Endothelial cell of umbilical vein (primary cell): ENCODE measurements around the gene CNDP2. TPM values are rescaled to one million over a fixed set of nuclear protein-coding genes. Genes with fewer than 3 reads are reported as not detected.

Experiments
- BruUV-seq: library from RNA; stranded (reverse); fragments of 400-500 nt; replicated peaks from 2 replicates; lab custom pipeline; 2021; lab: Mats Ljungman, UMichigan
- CTCF ChIA-PET: fragments of 300-600, 350-600 bp; sonication (Branson Sonifier 250); formaldehyde crosslinking; loops from one replicate; lab custom pipeline; 2021; ENCODE audit warnings: antibody characterized with exemption, inconsistent platforms; lab: Charles Lee
- POLR2A ChIA-PET: fragments of 300-600, 350-600 bp; sonication (Branson Sonifier 250); formaldehyde crosslinking; loops from one replicate; lab custom pipeline; 2021; ENCODE audit warnings: antibody characterized with exemption, inconsistent platforms; lab: Charles Lee
- DNase-seq: peaks from one replicate; pipeline ENCODE4 v3.0.0-alpha.2; 2011; ENCODE audit warnings: low read depth, low spot score
- FAIRE-seq: peaks from 2 replicates; lab custom pipeline; 2011; peaks lifted over from hg19 to GRCh38; lab: Jason Lieb, UNC
- H2AFZ ChIP-seq: 2 replicates; pipeline ENCODE4 v1.6.0; 2012; ENCODE audit warnings: low read depth, low read length, control low read depth, inconsistent platforms
- H3K27ac ChIP-seq: 2 replicates; pipeline ENCODE4 v1.5.1; 2011; ENCODE audit warnings: low read depth, mild to moderate bottlenecking, control low read depth, low read length, moderate library complexity; ENCODE audit not compliant: insufficient read depth
- H3K27me3 ChIP-seq, 2 experiments: 2 replicates each; pipeline versions ENCODE4 v1.6.0 to v1.6.1; 2011; ENCODE audit warnings: low read length in 2 of 2, mixed read lengths in 1 of 2; ENCODE audit not compliant: control insufficient read depth in 2 of 2, insufficient read depth in 2 of 2
- H3K36me3 ChIP-seq, 2 experiments: 2 replicates in 1 of 2; 3 replicates in 1 of 2; pipeline ENCODE4 v1.5.1; 2011; ENCODE audit warnings: low read length in 2 of 2, mild to moderate bottlenecking in 1 of 2, moderate library complexity in 1 of 2; ENCODE audit not compliant: control insufficient read depth in 2 of 2, insufficient read depth in 2 of 2; ENCODE audit errors: extremely low read depth in 1 of 2
- H3K4me1 ChIP-seq: 3 replicates; pipeline ENCODE4 v1.5.1; 2011; ENCODE audit warnings: mild to moderate bottlenecking, low read length; ENCODE audit not compliant: control insufficient read depth, insufficient read depth; ENCODE audit errors: extremely low read depth
- H3K4me2 ChIP-seq: 2 replicates; pipeline ENCODE4 v1.6.1; 2011; ENCODE audit warnings: low read length, control low read depth, mixed read lengths; ENCODE audit not compliant: insufficient read depth
- H3K4me3 ChIP-seq, 3 experiments: fragments of 200-600 bp in 1 of 3; sonication (generic), shearing (Covaris generic) in 1 of 3; replicated peaks in 1 of 3; 2 replicates each; pipeline ENCODE4 v1.5.1; 2011 to 2016; ENCODE audit warnings: control low read depth in 3 of 3, low read length in 3 of 3, mild to moderate bottlenecking in 2 of 3, inconsistent platforms in 1 of 3, low read depth in 1 of 3, moderate library complexity in 1 of 3; ENCODE audit not compliant: insufficient read depth in 1 of 3
- H3K79me2 ChIP-seq: 2 replicates; pipeline ENCODE4 v1.6.0; 2012; ENCODE audit warnings: low read length, inconsistent platforms; ENCODE audit not compliant: control insufficient read depth, insufficient read depth
- H3K9ac ChIP-seq: replicated peaks from 2 replicates; pipeline ENCODE3; 2011; ENCODE audit warnings: low read length, control low read depth; ENCODE audit not compliant: insufficient read depth; ENCODE audit errors: extremely low read depth
- H3K9me1 ChIP-seq: replicated peaks from 3 replicates; pipeline ENCODE4 v1.6.0; 2011; ENCODE audit warnings: mild to moderate bottlenecking, low read length; ENCODE audit not compliant: control insufficient read depth, insufficient read depth; ENCODE audit errors: extremely low read depth
- H3K9me3 ChIP-seq: replicated peaks from 2 replicates; pipeline ENCODE4 v1.5.1; 2012; ENCODE audit warnings: low read length, inconsistent platforms; ENCODE audit not compliant: control insufficient read depth, insufficient read depth
- H4K20me1 ChIP-seq: replicated peaks from 2 replicates; pipeline ENCODE3; 2011; ENCODE audit warnings: mild to moderate bottlenecking, low read length; ENCODE audit not compliant: control insufficient read depth, insufficient read depth; ENCODE audit errors: extremely low read depth
- CTCF ChIP-seq, 2 donors: IDR thresholded peaks; 1 replicate in 1 of 2; 2 replicates in 1 of 2; pipeline ENCODE4 v1.5.1; 2011; ENCODE audit warnings: low read length in 2 of 2, mild to moderate bottlenecking in 2 of 2, moderate library complexity in 2 of 2, control low read depth in 1 of 2, inconsistent platforms in 1 of 2, low read depth in 1 of 2; ENCODE audit not compliant: insufficient read depth in 1 of 2; ENCODE audit errors: extremely low read depth in 1 of 2
- FOS ChIP-seq: IDR thresholded peaks from 2 replicates; pipeline ENCODE4 v1.6.1; 2011; ENCODE audit warnings: mild to moderate bottlenecking, low read length, moderate library complexity, borderline replicate concordance; ENCODE audit not compliant: insufficient read depth
- JUN ChIP-seq: IDR thresholded peaks from 2 replicates; pipeline ENCODE4 v1.6.1; 2011; ENCODE audit warnings: borderline replicate concordance, low read depth; ENCODE audit not compliant: insufficient read length, insufficient read depth
- MYC ChIP-seq: IDR thresholded peaks from one replicate; pipeline ENCODE4 v1.6.1; 2011; ENCODE audit warnings: mild to moderate bottlenecking, low read depth, low read length
- POLR2A ChIP-seq: IDR thresholded peaks from 2 replicates; pipeline ENCODE4 v1.6.1; 2012; ENCODE audit warnings: low read depth, mild to moderate bottlenecking, control low read depth, low read length
- POLR2AphosphoS5 ChIP-seq: IDR thresholded peaks from 2 replicates; pipeline ENCODE4 v1.6.1; 2012; ENCODE audit warnings: low read depth, mild to moderate bottlenecking, control low read depth, low read length, moderate library complexity; ENCODE audit not compliant: insufficient read depth
- dilution Hi-C: fragments of 300-500 bp; cut with MboI; formaldehyde crosslinking; loops from one replicate; pipeline ENCODE4 v1.15.0; 2019; ENCODE audit warnings: low sequenced_read_pairs; ENCODE audit not compliant: extremely low pct_ligation_motif_present
- intact Hi-C: fragments of 100-400 bp; cut with micrococcal nuclease; formaldehyde crosslinking; loops from one replicate; pipeline ENCODE4 v1.10.0; 2022
- polyA plus RNA-seq, 4 experiments: library from polyadenylated mRNA; depleted of rRNA in 3 of 4; stranded (reverse) in 3 of 4; unstranded in 1 of 4; fragments of >200 nt; gene quantifications; 2 replicates each; pipeline versions ENCODE4 v1.2.1 to v1.2.3, GENCODE V29; 2011 to 2012; ENCODE audit warnings: missing spikeins in 1 of 4
- total RNA-seq: library from RNA; stranded (reverse); gene quantifications from 2 replicates; pipeline ENCODE4 v1.2.3, GENCODE V29; 2021

CNDP2 gene
- total and polyA plus RNA-seq, 2 donors (not counting 3 experiments of a cell fraction or from before 2014, with no cell fraction given): 52.9 to 123 TPM

- H4K20me1 ChIP-seq: no peaks in the 10 kb centered on the region
- no peak overlapping the region for H2AFZ ChIP-seq
- TF ChIP-seq CTCF (IDR thresholded peaks at IDR 0.05; ENCODE audit: extremely low read depth in 1 of 2, insufficient read depth in 1 of 2, low read depth in 1 of 2, low read length in 2 of 2) (no peak), JUN (no peak), MYC (no peak), POLR2A (no peak), POLR2AphosphoS5 (no peak), FOS (no peak)
- CTCF ChIA-PET: no interaction called here
- FAIRE-seq (no peak), DNase-seq (no peak)
- H3K36me3 ChIP-seq: no peaks in the 10 kb centered on the region
- dilution Hi-C loops: no loop called here
- H3K4me3 ChIP-seq: no peak overlapping the region
- no peak overlapping the region for H3K4me2 ChIP-seq
- POLR2A ChIA-PET: no interaction called here
- no peaks in the 10 kb centered on the region for H3K9me3 ChIP-seq
- no TSS peak for BruUV-seq
- no peaks in the 10 kb centered on the region for H3K9me1 ChIP-seq
- no peak overlapping the region for H3K9ac ChIP-seq
- intact Hi-C loops: no loop called here
- H3K27ac ChIP-seq: no peak overlapping the region
- peaks cover 40 to 62% of the 10 kb centered on the region in 2 experiments for H3K27me3 ChIP-seq
- H3K79me2 ChIP-seq: no peaks in the 10 kb centered on the region
- no peaks in the 10 kb centered on the region for H3K4me1 ChIP-seq
Measured at GRCh38 chr18:74457725-74458421, 38.3 kb upstream of the CNDP2 start.
